Measurements from ENCODE around the gene ARHGEF19. TPM values are rescaled to one million over a fixed set of nuclear protein-coding genes. Genes with fewer than 3 reads are reported as not detected.

The ARHGEF19 gene
- total and polyA plus RNA-seq, 2 of the 13 experiments (the other 11 are each of a cell fraction or from before 2014, with no cell fraction given) = 1.7 to 1.8 TPM

DNA sequence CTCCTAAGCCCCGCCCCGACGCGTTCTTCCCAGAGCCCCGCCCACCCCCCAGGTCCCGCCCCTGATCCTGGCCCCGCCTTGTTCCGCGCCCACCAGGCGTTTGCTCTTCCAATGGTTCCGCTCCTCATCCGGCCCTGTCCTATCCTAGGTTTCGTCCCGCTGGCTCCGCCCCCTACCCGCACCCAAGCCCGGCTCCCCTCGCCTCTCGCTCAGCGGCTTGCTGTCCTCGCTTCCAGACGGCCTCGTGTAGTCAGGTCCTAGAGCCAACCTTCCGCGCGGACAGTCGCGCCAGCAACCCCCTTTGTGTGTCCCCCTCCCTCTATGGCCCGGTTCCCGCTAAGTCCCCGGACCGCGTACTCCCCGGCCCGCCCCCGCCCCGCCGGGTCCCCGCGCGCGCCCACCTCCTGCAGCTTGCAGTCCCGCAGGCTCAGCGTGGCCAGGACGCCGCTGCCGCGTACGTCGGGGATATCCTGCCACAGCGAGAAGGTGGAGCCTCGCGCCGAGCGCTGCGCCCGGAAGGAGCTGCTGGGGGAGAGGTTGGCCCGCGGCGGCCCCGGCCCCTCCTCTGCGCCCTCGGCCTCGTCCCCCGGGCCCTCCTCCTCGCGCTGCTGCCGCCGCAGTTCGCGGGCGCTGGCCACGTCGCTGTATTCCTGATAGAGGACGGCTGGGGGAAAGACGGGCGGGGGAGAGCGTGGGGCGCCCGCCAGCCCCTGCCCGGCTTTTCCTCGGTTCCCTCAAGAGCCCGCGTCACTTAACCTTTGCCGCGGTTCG is 5.7 kb downstream of the ARHGEF19 start (continued):
- TF ChIP-seq ZFP82 (CRISPR knock-in tag; IDR thresholded peaks at IDR 0.05; ENCODE audit: borderline replicate concordance) = peak; percentile 85; the same call in 1 of the 2 replicates
- 0 out of 2 replicates have a peak, but pooled peaks have one; percentile 11 for TF ChIP-seq FOXP4 (CRISPR knock-in tag; IDR thresholded peaks at IDR 0.05)
- TF ChIP-seq NR2C2 (CRISPR knock-in tag; IDR thresholded peaks at IDR 0.05; ENCODE audit: borderline replicate concordance) = no peak
- TF ChIP-seq, protein P1, sequence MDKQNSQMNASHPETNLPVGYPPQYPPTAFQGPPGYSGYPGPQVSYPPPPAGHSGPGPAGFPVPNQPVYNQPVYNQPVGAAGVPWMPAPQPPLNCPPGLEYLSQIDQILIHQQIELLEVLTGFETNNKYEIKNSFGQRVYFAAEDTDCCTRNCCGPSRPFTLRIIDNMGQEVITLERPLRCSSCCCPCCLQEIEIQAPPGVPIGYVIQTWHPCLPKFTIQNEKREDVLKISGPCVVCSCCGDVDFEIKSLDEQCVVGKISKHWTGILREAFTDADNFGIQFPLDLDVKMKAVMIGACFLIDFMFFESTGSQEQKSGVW (CRISPR knock-in tag; IDR thresholded peaks at IDR 0.05; ENCODE audit: borderline replicate concordance) = no peak
- TF ChIP-seq ZNF317 (CRISPR knock-in tag; IDR thresholded peaks at IDR 0.05) = no peak
- TF ChIP-seq ZMYM2 (CRISPR knock-in tag; IDR thresholded peaks at IDR 0.05) = 0 out of 2 replicates have a peak, but pooled peaks have one; percentile 34
- TF ChIP-seq FOXP1 (IDR thresholded peaks at IDR 0.05) = no peak
- TF ChIP-seq FOXP1 (CRISPR knock-in tag; IDR thresholded peaks at IDR 0.05) = no peak
- no peak for TF ChIP-seq SUZ12 (IDR thresholded peaks at IDR 0.05; ENCODE audit: low read depth, low read length)
- TF ChIP-seq ZFX (CRISPR knock-in tag; IDR thresholded peaks at IDR 0.05; ENCODE audit: low read depth) = peak; percentile 46; the same call in 1 of the 2 replicates
- TF ChIP-seq ZNF709 (CRISPR knock-in tag; IDR thresholded peaks at IDR 0.05) = peak; percentile 32; the same call in 1 of the 2 replicates
- 0 out of 2 replicates have a peak, but pooled peaks have one; percentile 14 for TF ChIP-seq MIER3 (CRISPR knock-in tag; IDR thresholded peaks at IDR 0.05; ENCODE audit: borderline replicate concordance)
- TF ChIP-seq POLR2AphosphoS2 (IDR thresholded peaks at IDR 0.05; ENCODE audit: low read depth, low read length) = no peak
- TF ChIP-seq DZIP1 (CRISPR knock-in tag; IDR thresholded peaks at IDR 0.05) = peak; percentile 80; the same call in 1 of the 2 replicates
- peak; percentile 41; the same call in 1 of the 2 replicates for TF ChIP-seq MTA1 (CRISPR knock-in tag; IDR thresholded peaks at IDR 0.05; ENCODE audit: borderline replicate concordance)
- peak; percentile 80 for TF ChIP-seq POLR2G (IDR thresholded peaks at IDR 0.05; ENCODE audit: low read depth, low read length)
- TF ChIP-seq, protein P2, sequence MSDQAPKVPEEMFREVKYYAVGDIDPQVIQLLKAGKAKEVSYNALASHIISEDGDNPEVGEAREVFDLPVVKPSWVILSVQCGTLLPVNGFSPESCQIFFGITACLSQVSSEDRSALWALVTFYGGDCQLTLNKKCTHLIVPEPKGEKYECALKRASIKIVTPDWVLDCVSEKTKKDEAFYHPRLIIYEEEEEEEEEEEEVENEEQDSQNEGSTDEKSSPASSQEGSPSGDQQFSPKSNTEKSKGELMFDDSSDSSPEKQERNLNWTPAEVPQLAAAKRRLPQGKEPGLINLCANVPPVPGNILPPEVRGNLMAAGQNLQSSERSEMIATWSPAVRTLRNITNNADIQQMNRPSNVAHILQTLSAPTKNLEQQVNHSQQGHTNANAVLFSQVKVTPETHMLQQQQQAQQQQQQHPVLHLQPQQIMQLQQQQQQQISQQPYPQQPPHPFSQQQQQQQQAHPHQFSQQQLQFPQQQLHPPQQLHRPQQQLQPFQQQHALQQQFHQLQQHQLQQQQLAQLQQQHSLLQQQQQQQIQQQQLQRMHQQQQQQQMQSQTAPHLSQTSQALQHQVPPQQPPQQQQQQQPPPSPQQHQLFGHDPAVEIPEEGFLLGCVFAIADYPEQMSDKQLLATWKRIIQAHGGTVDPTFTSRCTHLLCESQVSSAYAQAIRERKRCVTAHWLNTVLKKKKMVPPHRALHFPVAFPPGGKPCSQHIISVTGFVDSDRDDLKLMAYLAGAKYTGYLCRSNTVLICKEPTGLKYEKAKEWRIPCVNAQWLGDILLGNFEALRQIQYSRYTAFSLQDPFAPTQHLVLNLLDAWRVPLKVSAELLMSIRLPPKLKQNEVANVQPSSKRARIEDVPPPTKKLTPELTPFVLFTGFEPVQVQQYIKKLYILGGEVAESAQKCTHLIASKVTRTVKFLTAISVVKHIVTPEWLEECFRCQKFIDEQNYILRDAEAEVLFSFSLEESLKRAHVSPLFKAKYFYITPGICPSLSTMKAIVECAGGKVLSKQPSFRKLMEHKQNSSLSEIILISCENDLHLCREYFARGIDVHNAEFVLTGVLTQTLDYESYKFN (CRISPR knock-in tag; conservative IDR thresholded peaks at IDR 0.05) = 0 out of 2 replicates have a peak, but pooled peaks have one; percentile 14
- TF ChIP-seq ZC3H13 (CRISPR knock-in tag; IDR thresholded peaks at IDR 0.05) = peak; percentile 59; the same call in 1 of the 2 replicates
- TF ChIP-seq SAP130 (CRISPR knock-in tag; IDR thresholded peaks at IDR 0.05; ENCODE audit: low read depth) = peak; percentile 72
- TF ChIP-seq ZNF530 (CRISPR knock-in tag; IDR thresholded peaks at IDR 0.05; ENCODE audit: low read depth) = 0 out of 2 replicates have a peak, but pooled peaks have one; percentile 40

Data from HepG2 (cell line).